Activated CD4-positive, alpha-beta memory T cell treated with anti-CD3 and anti-CD28 coated beads, Interleukin-2, amount 10 ng/mL, durations not matched to agents 7 days and 5 days (primary cell): ENCODE measurements around the gene SCAF1. TPM values are rescaled to one million over a fixed set of nuclear protein-coding genes. Genes with fewer than 3 reads are reported as not detected.

Experiments
- CTCF ChIA-PET: fragments of 350-600 bp; sonication (Branson Sonifier 250); formaldehyde crosslinking; loops from one replicate; lab custom pipeline; 2021; ENCODE audit warnings: antibody characterized with exemption, inconsistent platforms; lab: Charles Lee
- POLR2A ChIA-PET: fragments of 350-600 bp; sonication (Branson Sonifier 250); formaldehyde crosslinking; loops from one replicate; lab custom pipeline; 2021; ENCODE audit warnings: antibody characterized with exemption; lab: Charles Lee
- DNase-seq: peaks from one replicate; pipeline ENCODE4 v3.0.0-alpha.2; 2020
- H3K27ac Mint-ChIP-seq: one replicate; pipeline ENCODE4 v1.8.0; 2021; ENCODE audit warnings: mild to moderate bottlenecking, mixed read lengths
- H3K27me3 Mint-ChIP-seq: one replicate; pipeline ENCODE4 v1.8.0; 2021; ENCODE audit warnings: mixed read lengths
- H3K36me3 Mint-ChIP-seq: one replicate; pipeline ENCODE4 v1.8.0; 2021; ENCODE audit warnings: low read depth, mixed read lengths
- H3K4me1 Mint-ChIP-seq: one replicate; pipeline ENCODE4 v1.8.0; 2021; ENCODE audit warnings: mixed read lengths
- H3K4me3 Mint-ChIP-seq: one replicate; pipeline ENCODE4 v1.8.0; 2021; ENCODE audit warnings: mild to moderate bottlenecking, mixed read lengths
- H3K9me3 Mint-ChIP-seq: one replicate; pipeline ENCODE4 v1.8.0; 2021; ENCODE audit warnings: mixed read lengths
- total RNA-seq, 2 experiments: library from RNA; stranded (reverse); gene quantifications; one replicate each; pipeline ENCODE4 v1.2.3, GENCODE V29; 2021

The SCAF1 gene
- total RNA-seq, 2 experiments from 2014 or later: 65.3 to 66.4 TPM

- no peak overlapping the region for H3K27ac Mint-ChIP-seq
- no peak overlapping the region for H3K4me3 Mint-ChIP-seq
- no peaks in the 10 kb centered on the region for H3K4me1 Mint-ChIP-seq
- H3K36me3 Mint-ChIP-seq: no peaks in the 10 kb centered on the region
- CTCF ChIA-PET: interaction anchor here (0.7 to 2.5 kb wide), 5 partner anchors 14 to 398 kb away, joined by 3 to 9 read pairs (median 3); no protein-coding TSS in a partner anchor
- no peak for DNase-seq
- H3K9me3 Mint-ChIP-seq: no peaks in the 10 kb centered on the region
- peaks cover 9% of the 10 kb centered on the region for H3K27me3 Mint-ChIP-seq
- POLR2A ChIA-PET: no interaction called here
Measured at GRCh38 chr19:49699364-49699763, 57.4 kb downstream of the SCAF1 start.

- Mint-ChIP-seq H3K27ac (no peak overlapping the region), H3K9me3 (no peaks in the 10 kb centered on the region), H3K4me1 (no peaks in the 10 kb centered on the region), H3K36me3 (no peaks in the 10 kb centered on the region), H3K27me3 (peaks cover 8% of the 10 kb centered on the region), H3K4me3 (no peak overlapping the region)
- ChIA-PET CTCF (interaction anchor here (1.1 kb wide), 1 partner anchor 17 kb away, joined by 3 read pairs; no protein-coding TSS in a partner anchor), POLR2A (no interaction called here)
- DNase-seq: no peak
Measured at GRCh38 chr19:49700563-49700962, 58.6 kb downstream of the SCAF1 start.

- ChIA-PET CTCF (no interaction called here), POLR2A (no interaction called here)
- no peak overlapping the region for H3K4me3 Mint-ChIP-seq
- DNase-seq: no peak
- no peak overlapping the region for H3K27ac Mint-ChIP-seq
- peaks cover 8% of the 10 kb centered on the region for H3K27me3 Mint-ChIP-seq
- H3K36me3 Mint-ChIP-seq: no peaks in the 10 kb centered on the region
- no peaks in the 10 kb centered on the region for H3K4me1 Mint-ChIP-seq
- no peaks in the 10 kb centered on the region for H3K9me3 Mint-ChIP-seq
Measured at GRCh38 chr19:49701271-49701786, 59.3 kb downstream of the SCAF1 start.

- Mint-ChIP-seq H3K27me3 (peaks cover 5% of the 10 kb centered on the region), H3K9me3 (no peaks in the 10 kb centered on the region), H3K27ac (no peak overlapping the region), H3K4me3 (no peak overlapping the region), H3K36me3 (no peaks in the 10 kb centered on the region), H3K4me1 (no peaks in the 10 kb centered on the region)
- CTCF ChIA-PET: interaction anchor here (1.2 kb wide), 1 partner anchor 12 kb away, joined by 4 read pairs; no protein-coding TSS in a partner anchor
- no peak for DNase-seq
- POLR2A ChIA-PET: no interaction called here
Measured at GRCh38 chr19:49704888-49705642, 63.1 kb downstream of the SCAF1 start.

- Mint-ChIP-seq H3K27ac (no peak overlapping the region), H3K4me1 (no peaks in the 10 kb centered on the region)
- POLR2A ChIA-PET: no interaction called here
Measured at GRCh38 chr19:49705919-49706318, 63.9 kb downstream of the SCAF1 start.

More at GRCh38 chr19:49705919-49706318, 63.9 kb downstream of the SCAF1 start:
- H3K9me3 Mint-ChIP-seq: no peaks in the 10 kb centered on the region
- DNase-seq: no peak
- H3K36me3 Mint-ChIP-seq: no peaks in the 10 kb centered on the region
- no peak overlapping the region for H3K4me3 Mint-ChIP-seq
- CTCF ChIA-PET: no interaction called here
- H3K27me3 Mint-ChIP-seq: peaks cover 5% of the 10 kb centered on the region

Other genes with a start within 250 kb of the SCAF1 start
- gene PTH2, start 218.8 kb upstream of the SCAF1 start, total RNA-seq: not detected
- not detected for gene GFY, start 216.8 kb upstream of the SCAF1 start, total RNA-seq
- gene SLC17A7, start 200.7 kb upstream of the SCAF1 start, total RNA-seq: under 1 TPM; 0.30 to 0.43 TPM
- gene PIH1D1, start 190.4 kb upstream of the SCAF1 start, total RNA-seq: 100 to 1,000 TPM; 168 to 170 TPM
- 10 to 100 TPM; 34.1 to 36.6 TPM for gene ALDH16A1, start 189.0 kb upstream of the SCAF1 start, total RNA-seq
- gene FLT3LG, start 168.0 kb upstream of the SCAF1 start, total RNA-seq: 100 to 1,000 TPM; 187 to 197 TPM
- gene RPL13A, start 154.6 kb upstream of the SCAF1 start, total RNA-seq: 1,000 to 10,000 TPM; 2,417 to 2,463 TPM
- 1,000 to 10,000 TPM; 2,194 to 2,385 TPM for gene RPS11, start 145.8 kb upstream of the SCAF1 start, total RNA-seq
- 10 to 100 TPM; 10.2 to 11.1 TPM for gene FCGRT, start 129.5 kb upstream of the SCAF1 start, total RNA-seq
- gene RCN3, start 114.2 kb upstream of the SCAF1 start, total RNA-seq: 1 to 10 TPM; 1.8 to 2.0 TPM
- 100 to 1,000 TPM; 162 to 163 TPM for gene NOSIP, start 61.7 kb upstream of the SCAF1 start, total RNA-seq
- gene PRRG2, start 60.9 kb upstream of the SCAF1 start, total RNA-seq: 1 to 10 TPM; 1.0 to 1.1 TPM
- gene PRR12, start 51.0 kb upstream of the SCAF1 start, total RNA-seq: 10 to 100 TPM; 33.0 to 36.2 TPM
- gene RRAS, start 2.1 kb upstream of the SCAF1 start, total RNA-seq: 10 to 100 TPM; 17.8 to 18.1 TPM
- gene IRF3, start 23.6 kb downstream of the SCAF1 start, total RNA-seq: 100 to 1,000 TPM; 163 to 174 TPM
- gene BCL2L12, start 23.7 kb downstream of the SCAF1 start, total RNA-seq: 10 to 100 TPM; 71.2 to 74.3 TPM
- gene PRMT1, start 35.1 kb downstream of the SCAF1 start, total RNA-seq: 100 to 1,000 TPM; 103 to 108 TPM
- gene ADM5, start 47.4 kb downstream of the SCAF1 start, total RNA-seq: 1 to 10 TPM; 2.6 to 2.9 TPM
- gene CPT1C, start 48.9 kb downstream of the SCAF1 start, total RNA-seq: 1 to 10 TPM; 1.9 to 2.9 TPM
- under 1 TPM; 0.63 to 0.86 TPM for gene TSKS, start 121.1 kb downstream of the SCAF1 start, total RNA-seq
- 10 to 100 TPM; 78.0 to 79.2 TPM for gene AP2A1, start 124.8 kb downstream of the SCAF1 start, total RNA-seq
- 10 to 100 TPM; 13.7 to 13.9 TPM for gene FUZ, start 171.1 kb downstream of the SCAF1 start, total RNA-seq
- gene MED25, start 176.1 kb downstream of the SCAF1 start, total RNA-seq: 10 to 100 TPM; 65.3 to 67.9 TPM
- gene PTOV1, start 208.9 kb downstream of the SCAF1 start, total RNA-seq: 10 to 100 TPM; 69.3 to 71.7 TPM
- 100 to 1,000 TPM; 121 to 129 TPM for gene PNKP, start 225.4 kb downstream of the SCAF1 start, total RNA-seq
- gene AKT1S1, start 235.1 kb downstream of the SCAF1 start, total RNA-seq: 10 to 100 TPM; 20.2 to 23.0 TPM
- 10 to 100 TPM; 42.3 to 47.6 TPM for gene TBC1D17, start 235.5 kb downstream of the SCAF1 start, total RNA-seq